Kidney (tissue), 14 donors: ENCODE results near the gene TSKS. TPM values are rescaled to one million over a fixed set of nuclear protein-coding genes. Genes with fewer than 3 reads are reported as not detected.

Experiments
- DNase-seq, 5 donors: peaks; one replicate each; pipeline ENCODE4 v3.0.0-alpha.2; 2013 to 2020
- FAIRE-seq: peaks from 2 replicates; lab custom pipeline; 2012; peaks lifted over from hg19 to GRCh38; lab: Jason Lieb, UNC
- H3K27ac ChIP-seq, 2 donors: one replicate each; pipeline ENCODE4 v1.7.0; 2013; ENCODE audit warnings: low read depth in 2 of 2, low read length in 2 of 2, inconsistent platforms in 1 of 2
- H3K27me3 ChIP-seq: one replicate; pipeline ENCODE4 v1.7.1; 2013; ENCODE audit warnings: low read length, inconsistent platforms; ENCODE audit not compliant: control insufficient read depth, insufficient read depth
- H3K36me3 ChIP-seq, 3 donors: one replicate each; pipeline versions ENCODE4 v1.7.0 to v1.7.1; 2013; ENCODE audit warnings: low read length in 3 of 3, control low read depth in 1 of 3, inconsistent platforms in 1 of 3; ENCODE audit not compliant: insufficient read depth in 3 of 3, control insufficient read depth in 2 of 3
- H3K4me1 ChIP-seq, 3 donors: one replicate each; pipeline versions ENCODE4 v1.7.0 to v1.7.1; 2013; ENCODE audit warnings: low read length in 3 of 3, inconsistent platforms in 1 of 3, low read depth in 1 of 3; ENCODE audit not compliant: control insufficient read depth in 2 of 3, insufficient read depth in 2 of 3
- H3K4me3 ChIP-seq, 3 donors: one replicate each; pipeline versions ENCODE4 v1.7.0 to v1.8.1; 2013; ENCODE audit warnings: low read length in 3 of 3, control low read depth in 1 of 3, inconsistent platforms in 1 of 3
- H3K9ac ChIP-seq, 3 donors: one replicate each; pipeline versions ENCODE4 v1.7.0 to v1.7.1; 2013; ENCODE audit warnings: low read length in 3 of 3, control low read depth in 1 of 3, inconsistent platforms in 1 of 3
- H3K9me3 ChIP-seq, 3 donors: one replicate each; pipeline versions ENCODE4 v1.7.0 to v1.7.1; 2013; ENCODE audit warnings: low read length in 3 of 3, control low read depth in 1 of 3, inconsistent platforms in 1 of 3; ENCODE audit not compliant: control insufficient read depth in 2 of 3, insufficient read depth in 1 of 3
- CTCF ChIP-seq: IDR thresholded peaks from 3 replicates; pipeline ENCODE4 v1.5.1; 2012; ENCODE audit warnings: mild to moderate bottlenecking, moderate library complexity, borderline replicate concordance; ENCODE audit not compliant: insufficient read depth; ENCODE audit errors: extremely low read depth
- intact Hi-C: fragments of 100-400 bp; cut with DNase I; formaldehyde crosslinking; loops from one replicate; pipeline ENCODE4 v1.11.1; 2022
- polyA plus RNA-seq: library from polyadenylated mRNA; stranded (reverse); fragments of 350-450 nt; fragmentation: Illumina TruSeq; extraction: RNeasy Lipid Tissue Mini Kit (QIAGEN cat#74804); gene quantifications from one replicate; pipeline ENCODE4 v1.2.3, GENCODE V29; 2014; ENCODE audit warnings: low read depth, low replicate concordance; ENCODE audit not compliant: insufficient read depth
- total RNA-seq: library from RNA; stranded (reverse); fragmentation: NEBNext Ultra II Directional; extraction: Animal tissue kit (Norgen Biotek cat#: 25700); gene quantifications from one replicate; pipeline ENCODE4 v1.2.1, GENCODE V29; 2021
- donor health status: control.
- donor health status: control.
- donor health status: control.
- donor health status: control.
- donor health status: control.
- donor health status: DM: yes; HTN: yes; CAD: no.
- donor health status: Normal renal cell carcinoma (clear cell type).

Gene TSKS
- total and polyA plus RNA-seq, 2 donors from 2014 or later: 0.47 to 0.50 TPM

GRCh38 chr19:49795615-49796014 lies 32.5 kb upstream of the TSKS start:
- no peak overlapping the region for H3K9ac ChIP-seq
- FAIRE-seq: no peak
- TF ChIP-seq CTCF: no peak
- peak in 1 of 5 donors; percentile 58 for DNase-seq
- no peaks in the 10 kb centered on the region for H3K9me3 ChIP-seq
- H3K27me3 ChIP-seq: no peaks in the 10 kb centered on the region
- no peak overlapping the region for H3K27ac ChIP-seq
- H3K4me1 ChIP-seq: no peaks in the 10 kb centered on the region
- intact Hi-C loops: no loop called here
- H3K4me3 ChIP-seq: no peak overlapping the region
- H3K36me3 ChIP-seq: peaks cover 13 to 53% (median 35%) of the 10 kb centered on the region in 3 donors

- intact Hi-C loops: no loop called here
- Histone ChIP-seq H3K36me3 (peaks cover 11 to 47% (median 34%) of the 10 kb centered on the region in 3 donors), H3K9ac (no peak overlapping the region), H3K4me1 (peaks cover 0 to 3% (median 0%) of the 10 kb centered on the region in 3 donors), H3K27me3 (no peaks in the 10 kb centered on the region), H3K27ac (no peak overlapping the region), H3K9me3 (no peaks in the 10 kb centered on the region), H3K4me3 (no peak overlapping the region)
- no peak for TF ChIP-seq CTCF
- FAIRE-seq: no peak
- DNase-seq: no peak
These were observed 30.4 kb upstream of the TSKS start for GRCh38 chr19:49793561-49793840.

- no peak overlapping the region for H3K4me3 ChIP-seq
- intact Hi-C loops: no loop called here
- H3K9ac ChIP-seq: no peak overlapping the region
- no peaks in the 10 kb centered on the region for H3K9me3 ChIP-seq
- H3K4me1 ChIP-seq: peaks cover 0 to 3% (median 0%) of the 10 kb centered on the region in 3 donors
- TF ChIP-seq CTCF: no peak
- no peak for FAIRE-seq
- no peak overlapping the region for H3K27ac ChIP-seq
- H3K36me3 ChIP-seq: peaks cover 11 to 42% (median 35%) of the 10 kb centered on the region in 3 donors
- DNase-seq: peak in 1 of 5 donors; percentile 61
- H3K27me3 ChIP-seq: no peaks in the 10 kb centered on the region
These were observed 29.9 kb upstream of the TSKS start for GRCh38 chr19:49792829-49793560.
